OCI-LY7 (cell line): Measurements from ENCODE around the gene SYTL3.

ENCODE experiments used
- EZH2phosphoT487 ChIP-seq: fragments of 200-600 bp; sonication (generic); IDR thresholded peaks from 2 replicates; pipeline ENCODE4 v1.6.1; 2018; ENCODE audit warnings: low read depth, borderline replicate concordance, mild to moderate bottlenecking, mixed run types, antibody characterized with exemption, low read length, moderate library complexity, mixed read lengths
- TF ChIP-seq, protein P1 (sequence below): fragments of 200-600 bp; sonication (generic); conservative IDR thresholded peaks from 2 replicates; pipeline ENCODE4 v1.5.1; 2014; ENCODE audit warnings: mild to moderate bottlenecking, antibody characterized with exemption, low read length, moderate library complexity, mixed read lengths

GRCh38 chr6:158631678-158632537 lies 17.9 kb upstream of the SYTL3 start:
- TF ChIP-seq, protein P1, sequence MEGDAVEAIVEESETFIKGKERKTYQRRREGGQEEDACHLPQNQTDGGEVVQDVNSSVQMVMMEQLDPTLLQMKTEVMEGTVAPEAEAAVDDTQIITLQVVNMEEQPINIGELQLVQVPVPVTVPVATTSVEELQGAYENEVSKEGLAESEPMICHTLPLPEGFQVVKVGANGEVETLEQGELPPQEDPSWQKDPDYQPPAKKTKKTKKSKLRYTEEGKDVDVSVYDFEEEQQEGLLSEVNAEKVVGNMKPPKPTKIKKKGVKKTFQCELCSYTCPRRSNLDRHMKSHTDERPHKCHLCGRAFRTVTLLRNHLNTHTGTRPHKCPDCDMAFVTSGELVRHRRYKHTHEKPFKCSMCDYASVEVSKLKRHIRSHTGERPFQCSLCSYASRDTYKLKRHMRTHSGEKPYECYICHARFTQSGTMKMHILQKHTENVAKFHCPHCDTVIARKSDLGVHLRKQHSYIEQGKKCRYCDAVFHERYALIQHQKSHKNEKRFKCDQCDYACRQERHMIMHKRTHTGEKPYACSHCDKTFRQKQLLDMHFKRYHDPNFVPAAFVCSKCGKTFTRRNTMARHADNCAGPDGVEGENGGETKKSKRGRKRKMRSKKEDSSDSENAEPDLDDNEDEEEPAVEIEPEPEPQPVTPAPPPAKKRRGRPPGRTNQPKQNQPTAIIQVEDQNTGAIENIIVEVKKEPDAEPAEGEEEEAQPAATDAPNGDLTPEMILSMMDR, result no peak
- no peak for TF ChIP-seq EZH2phosphoT487
